Natural killer cell (primary cell): ENCODE results near the gene ABCC2. TPM values are rescaled to one million over a fixed set of nuclear protein-coding genes. Genes with fewer than 3 reads are reported as not detected.

ENCODE experiments used
- ATAC-seq, 3 donors: fragments of 150-1000 bp in 2 of 3; fragments of 200-7000 bp in 1 of 3; cut with Tn5 transposase; 1 replicate in 1 of 3; 2 replicates in 2 of 3; pipeline ENCODE4 v1.10.0; 2021; ENCODE audit warnings: mild to moderate bottlenecking in 2 of 3, moderate library complexity in 2 of 3
- DNase-seq, 2 donors: peaks; one replicate each; pipeline versions ENCODE4 v3.0.0 to v3.0.0-alpha.2; 2013 to 2021; ENCODE audit warnings: mixed read lengths in 1 of 2
- H3K27ac ChIP-seq: one replicate; pipeline ENCODE4 v1.5.1; 2013; ENCODE audit warnings: mild to moderate bottlenecking, low read length
- H3K27me3 ChIP-seq: one replicate; pipeline ENCODE4 v1.6.1; 2013; ENCODE audit warnings: low read length; ENCODE audit not compliant: control insufficient read depth, insufficient read depth
- H3K36me3 ChIP-seq: one replicate; pipeline ENCODE4 v1.6.1; 2013; ENCODE audit warnings: low read length; ENCODE audit not compliant: control insufficient read depth, insufficient read depth
- H3K4me1 ChIP-seq: one replicate; pipeline ENCODE4 v1.6.1; 2013; ENCODE audit warnings: low read length; ENCODE audit not compliant: control insufficient read depth, insufficient read depth
- H3K4me3 ChIP-seq: one replicate; pipeline ENCODE4 v1.5.1; 2013; ENCODE audit warnings: low read length
- H3K9me3 ChIP-seq: one replicate; pipeline ENCODE4 v1.6.1; 2013; ENCODE audit warnings: low read length; ENCODE audit not compliant: control insufficient read depth, insufficient read depth
- H3K27ac Mint-ChIP-seq, 2 donors: one replicate each; pipeline ENCODE4 v1.8.0; 2022; ENCODE audit warnings: mild to moderate bottlenecking in 2 of 2, mixed read lengths in 2 of 2, moderate library complexity in 1 of 2
- H3K27me3 Mint-ChIP-seq, 2 donors: one replicate each; pipeline ENCODE4 v1.8.0; 2022; ENCODE audit warnings: low read depth in 2 of 2, mixed read lengths in 2 of 2
- H3K36me3 Mint-ChIP-seq: one replicate; pipeline ENCODE4 v1.8.0; 2022; ENCODE audit warnings: mixed read lengths
- H3K4me1 Mint-ChIP-seq, 2 donors: one replicate each; pipeline ENCODE4 v1.8.0; 2022; ENCODE audit warnings: mixed read lengths in 2 of 2
- H3K4me3 Mint-ChIP-seq: one replicate; pipeline ENCODE4 v1.8.0; 2022; ENCODE audit warnings: mild to moderate bottlenecking, moderate library complexity, mixed read lengths
- H3K9me3 Mint-ChIP-seq, 2 donors: one replicate each; pipeline ENCODE4 v1.8.0; 2022; ENCODE audit warnings: mixed read lengths in 2 of 2
- CTCF ChIP-seq: fragments of 200-600 bp; IDR thresholded peaks from one replicate; pipeline ENCODE4 v1.8.0; 2022; ENCODE audit warnings: antibody characterized with exemption
- WGBS: methylation state at CpG from one replicate; pipeline ENCODE4 v1.1.7; 2013; ENCODE audit warnings: missing lambda C conversion rate; ENCODE audit not compliant: insufficient coverage; 5-methylcytosine and 5-hydroxymethylcytosine counted together
- intact Hi-C: fragments of 100-400 bp; cut with micrococcal nuclease; formaldehyde crosslinking; loops from one replicate; pipeline ENCODE4 v1.14.2; 2022
- total RNA-seq, 4 donors: library from RNA; stranded (reverse); fragments of 120-200 nt in 1 of 4; gene quantifications; one replicate each; pipeline versions ENCODE4 v1.2.3 to v1.2.4, GENCODE V29; 2013 to 2022

Gene ABCC2
- total RNA-seq, 3 donors from 2014 or later (not counting 1 experiment from before 2014, with no cell fraction given), result 1.3 to 3.4 (median 2.7) TPM

GRCh38 chr10:99869581-99870122 is 87.2 kb downstream of the ABCC2 start:
- Mint-ChIP-seq H3K9me3 (peaks cover 4 to 6% of the 10 kb centered on the region in 2 donors), H3K4me3 (no peak overlapping the region), H3K27ac (no peak overlapping the region), H3K4me1 (peaks cover 7% of the 10 kb centered on the region in 2 donors), H3K36me3 (peaks cover 24% of the 10 kb centered on the region), H3K27me3 (peaks cover 29 to 38% of the 10 kb centered on the region in 2 donors)
- peak in 1 of 3 donors; percentile 5 for ATAC-seq
- 50% methylated on average over 9 of the region's 9 CpGs for WGBS
- H3K4me3 ChIP-seq, result no peak overlapping the region
- no peak for DNase-seq
- no peaks in the 10 kb centered on the region for H3K36me3 ChIP-seq
- intact Hi-C loops, result no loop called here
- H3K27me3 ChIP-seq, result no peaks in the 10 kb centered on the region
- no peaks in the 10 kb centered on the region for H3K9me3 ChIP-seq
- no peak for TF ChIP-seq CTCF
- no peak overlapping the region for H3K27ac ChIP-seq
- peaks cover 12% of the 10 kb centered on the region for H3K4me1 ChIP-seq

- Mint-ChIP-seq H3K27me3 (peaks cover 29 to 35% of the 10 kb centered on the region in 2 donors), H3K36me3 (peaks cover 23% of the 10 kb centered on the region), H3K9me3 (peaks cover 4 to 6% of the 10 kb centered on the region in 2 donors), H3K27ac (no peak overlapping the region), H3K4me1 (peaks cover 7% of the 10 kb centered on the region in 2 donors), H3K4me3 (peak overlapping the region; percentile 65)
- peak in 2 of 3 donors; percentile 43 to 74 for ATAC-seq
- peaks cover 12% of the 10 kb centered on the region for H3K4me1 ChIP-seq
- intact Hi-C loops, result no loop called here
- H3K9me3 ChIP-seq, result no peaks in the 10 kb centered on the region
- TF ChIP-seq CTCF, result no peak
- no peak overlapping the region for H3K27ac ChIP-seq
- no peaks in the 10 kb centered on the region for H3K27me3 ChIP-seq
- H3K4me3 ChIP-seq, result no peak overlapping the region
- DNase-seq, result peak in 1 of 2 donors; percentile 72
- 1% methylated on average over 8 of the region's 8 CpGs for WGBS
- no peaks in the 10 kb centered on the region for H3K36me3 ChIP-seq
These were observed 87.8 kb downstream of the ABCC2 start for GRCh38 chr10:99870123-99870730.

- H3K36me3 Mint-ChIP-seq, result peaks cover 18% of the 10 kb centered on the region
- H3K9me3 Mint-ChIP-seq, result no peaks in the 10 kb centered on the region
- peaks cover 6% of the 10 kb centered on the region for H3K36me3 ChIP-seq
- H3K27me3 Mint-ChIP-seq, result peaks cover 8 to 12% of the 10 kb centered on the region in 2 donors
- DNase-seq (no peak), ATAC-seq (no peak)
- H3K27ac Mint-ChIP-seq, result no peak overlapping the region
- no peaks in the 10 kb centered on the region for H3K9me3 ChIP-seq
- no peak overlapping the region for H3K4me3 ChIP-seq
- no peak overlapping the region for H3K4me3 Mint-ChIP-seq
- peaks cover 7% of the 10 kb centered on the region in 2 donors for H3K4me1 Mint-ChIP-seq
- no peak overlapping the region for H3K27ac ChIP-seq
- peaks cover 12% of the 10 kb centered on the region for H3K4me1 ChIP-seq
- TF ChIP-seq CTCF, result no peak
- WGBS, result 78% methylated on average over 5 of the region's 5 CpGs
- H3K27me3 ChIP-seq, result no peaks in the 10 kb centered on the region
- intact Hi-C loops, result no loop called here
These were observed 90.1 kb downstream of the ABCC2 start for GRCh38 chr10:99872367-99873162.
